ENCODE measurements around the gene ELMO2.

ELMO2 gene

DNA sequence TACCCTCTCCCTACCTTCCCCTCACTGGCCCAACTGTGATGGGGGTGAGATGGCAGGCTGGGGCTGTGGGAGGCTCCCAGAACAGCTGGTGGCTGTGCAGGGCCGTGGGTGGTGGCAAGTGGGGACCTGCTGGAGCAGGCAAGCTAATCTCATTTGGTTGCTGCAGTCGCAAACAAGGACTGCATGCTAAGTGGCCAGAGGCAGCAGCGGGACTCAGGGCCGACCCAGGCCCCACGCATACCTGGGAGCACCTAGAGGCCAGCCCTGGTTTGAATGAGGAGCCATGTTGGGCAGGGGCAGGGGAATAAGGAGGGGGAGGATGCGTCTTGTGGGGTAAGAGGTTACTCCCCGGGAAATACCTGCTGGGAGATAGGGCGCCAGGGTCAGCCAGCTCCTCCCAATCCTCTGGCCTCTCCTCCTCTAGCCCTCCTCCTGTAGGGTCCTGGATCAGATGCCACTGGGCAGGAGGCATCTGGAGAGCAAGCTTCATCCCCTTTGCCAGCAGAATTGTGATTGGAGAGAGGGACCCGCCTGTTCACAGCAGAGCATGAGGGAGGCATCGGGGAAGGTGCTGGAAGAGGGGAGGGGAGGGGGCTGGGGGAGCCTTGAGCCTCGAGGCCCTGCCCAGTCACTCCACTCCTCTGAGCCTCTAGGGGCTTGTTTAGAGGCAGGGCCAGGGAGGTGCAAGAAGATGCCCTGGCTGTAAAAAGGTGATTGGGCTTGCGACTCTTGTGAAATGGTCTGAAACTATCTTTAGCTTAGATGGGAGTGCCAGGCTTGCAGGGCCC is 73.8 kb downstream of the ELMO2 start:
- no peak for DNase-seq

DNA sequence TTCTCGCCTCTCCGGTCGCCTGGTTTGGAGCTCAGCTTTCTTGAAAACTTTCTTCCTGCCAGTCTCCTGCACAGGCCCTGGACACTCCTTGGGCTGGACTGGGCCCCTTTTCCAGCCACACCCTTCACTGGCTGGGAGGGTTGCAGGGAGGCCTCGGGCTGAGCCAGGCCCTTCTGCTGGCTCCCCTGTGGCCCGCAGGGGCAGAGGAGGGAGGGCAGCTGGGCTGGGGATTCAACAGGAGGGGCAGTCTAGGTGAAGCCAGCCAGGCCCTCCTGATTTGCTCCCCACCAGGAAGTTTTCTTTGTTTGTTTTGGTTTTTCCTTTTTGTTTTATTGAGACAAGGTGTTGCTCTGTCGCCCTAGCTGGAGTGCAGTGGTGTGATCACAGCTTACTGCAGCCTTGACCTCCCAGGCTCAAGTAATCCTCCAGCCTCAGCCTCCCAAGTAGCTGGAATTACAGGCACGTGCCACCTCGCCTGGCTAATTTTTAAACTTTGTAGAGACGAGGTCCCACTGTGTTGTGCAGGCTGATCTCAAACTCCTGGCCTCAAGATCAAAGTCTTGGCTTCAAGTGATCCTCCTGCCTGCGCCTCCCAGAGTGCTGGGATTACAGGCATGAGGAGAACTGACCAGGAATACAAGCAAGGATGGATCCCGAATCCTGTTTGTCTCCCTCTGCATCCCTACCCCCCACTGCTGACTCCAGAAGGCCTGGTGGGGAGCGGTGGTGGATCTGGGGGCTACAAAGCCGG is 74.6 kb downstream of the ELMO2 start:
- no peak for DNase-seq

DNA sequence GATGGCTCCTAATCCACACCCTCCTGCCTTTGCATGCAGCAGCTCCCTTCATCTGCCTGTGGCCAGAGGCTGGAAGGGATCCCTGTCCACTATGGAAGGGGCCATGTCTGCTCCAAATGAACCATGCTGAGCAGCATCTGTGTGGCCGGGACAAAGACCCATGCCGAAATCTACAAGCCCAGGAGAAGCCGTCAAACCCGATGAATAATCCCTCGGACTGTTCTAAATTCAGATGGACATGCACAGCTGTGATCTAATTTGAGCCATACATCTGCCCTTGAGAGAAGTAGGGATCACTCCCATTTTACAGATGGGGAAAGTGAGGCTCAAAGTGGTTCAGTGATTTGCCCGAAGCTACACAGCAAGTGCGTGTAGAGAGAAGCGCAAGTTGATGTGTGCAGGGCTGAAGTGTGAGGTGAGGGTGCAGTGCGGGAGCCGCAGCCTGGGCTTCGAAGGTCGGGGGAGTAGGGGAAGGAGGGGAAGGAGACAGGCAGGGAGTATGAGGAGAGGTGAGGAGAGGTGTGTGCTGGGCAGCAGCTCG is 75.5 kb downstream of the ELMO2 start:
- no peak for DNase-seq

DNA sequence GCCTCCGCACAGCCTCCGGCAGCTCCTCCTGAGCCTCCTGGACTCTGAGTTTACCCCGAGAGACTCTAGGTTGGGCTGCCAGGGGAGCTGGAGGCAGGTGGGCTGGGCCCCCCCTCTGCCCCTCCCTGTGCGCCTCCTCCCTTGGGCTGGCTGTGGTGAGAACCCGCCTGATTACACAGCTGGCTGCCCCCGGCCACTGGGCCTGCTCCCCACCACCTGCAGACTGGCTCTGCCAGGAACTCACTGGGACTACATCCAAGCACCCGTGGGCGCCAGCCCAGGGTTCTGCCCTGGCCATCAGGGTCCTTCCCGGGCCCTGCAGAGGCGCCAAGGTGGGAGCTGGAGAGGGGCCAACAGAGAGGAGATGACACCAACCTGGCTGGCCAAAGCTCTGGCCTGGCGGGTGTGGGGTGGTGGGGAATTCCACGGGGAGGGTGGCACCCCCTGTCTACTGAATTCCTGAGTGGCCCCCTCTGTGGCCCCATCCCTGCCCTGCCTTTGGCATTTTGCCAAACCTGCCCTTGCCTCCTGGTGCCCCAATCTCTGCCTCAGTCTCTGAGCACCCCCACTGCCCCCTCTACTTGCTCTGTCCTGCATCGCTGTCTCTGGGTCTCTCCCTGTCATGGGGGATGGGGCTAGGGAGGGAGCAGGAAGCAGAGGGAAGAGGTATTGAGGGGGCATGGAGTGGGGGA is 76.2 kb downstream of the ELMO2 start:
- no peak for DNase-seq

DNA sequence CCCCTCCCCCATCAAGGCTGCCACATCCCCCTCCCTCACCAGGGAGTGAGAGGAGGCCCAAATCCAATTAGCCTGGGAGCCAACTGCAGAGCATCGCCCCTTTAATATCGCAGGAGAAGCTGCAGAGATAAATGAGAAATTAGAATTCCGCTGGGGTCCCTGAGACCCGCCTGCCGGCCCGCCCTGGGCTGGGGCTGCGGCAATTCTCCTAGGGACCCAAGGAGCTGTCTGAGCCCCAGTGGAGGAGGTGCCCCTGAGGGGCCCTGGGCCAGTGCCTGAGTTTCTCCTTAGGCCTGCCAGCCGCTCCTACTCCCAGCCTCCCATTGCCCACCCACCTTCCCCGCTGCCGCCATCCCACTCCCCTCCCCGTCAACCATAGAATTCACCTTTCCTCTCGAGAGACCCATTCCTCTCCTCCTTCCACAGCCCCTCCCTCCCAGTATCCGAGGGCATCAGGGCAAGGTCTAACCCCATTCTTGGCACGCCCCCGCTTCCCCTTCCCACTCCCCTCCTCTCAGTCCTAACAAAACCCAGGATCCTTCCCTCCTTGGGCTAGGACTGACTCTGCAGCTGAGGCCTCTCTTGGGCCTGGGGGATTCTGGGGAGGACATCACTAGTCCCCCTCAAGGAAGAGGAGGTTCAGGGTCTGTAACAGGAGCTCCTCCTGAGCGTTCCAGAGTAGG is 78.1 kb downstream of the ELMO2 start:
- DNase-seq: no peak

DNA sequence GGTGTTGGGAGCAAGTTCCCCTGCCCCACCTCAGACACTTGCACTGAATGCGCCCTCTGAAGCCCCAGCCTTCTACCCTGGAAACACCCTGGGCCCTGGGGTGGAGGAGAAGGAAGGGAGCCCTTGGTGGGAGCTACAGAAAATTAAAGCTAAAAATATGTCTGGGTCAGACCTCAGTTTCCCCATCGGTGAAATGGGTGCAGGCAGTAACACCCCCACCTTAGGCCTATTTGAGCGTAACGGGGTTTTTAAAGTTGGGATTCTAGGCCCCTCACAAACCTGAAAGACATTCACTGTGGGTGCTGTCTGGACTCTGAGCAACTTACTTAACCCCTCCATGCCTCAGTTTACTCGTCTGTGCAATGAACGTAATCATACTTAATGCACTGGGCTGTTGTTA is 78.9 kb downstream of the ELMO2 start:
- no peak for DNase-seq

DNA sequence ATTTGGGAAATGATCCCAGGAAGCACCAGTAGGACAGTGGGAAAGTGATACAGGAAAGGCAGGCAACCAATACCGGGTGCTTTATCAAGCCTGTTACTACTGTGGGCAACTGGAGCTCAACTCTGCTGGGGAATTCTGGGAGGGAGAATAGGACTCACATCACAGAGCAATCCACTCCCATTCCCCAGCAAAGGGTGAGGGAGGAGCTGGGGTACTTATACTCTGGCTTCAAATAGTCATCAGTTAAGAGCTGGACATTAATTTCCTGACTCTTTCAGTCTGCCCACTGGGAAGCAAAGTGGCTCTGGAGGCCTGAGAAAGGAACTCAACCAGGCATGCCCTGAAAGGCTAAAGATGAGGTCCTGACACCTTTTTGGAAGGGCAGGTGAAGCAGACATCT is 80.6 kb downstream of the ELMO2 start:
- DNase-seq: no peak

DNA sequence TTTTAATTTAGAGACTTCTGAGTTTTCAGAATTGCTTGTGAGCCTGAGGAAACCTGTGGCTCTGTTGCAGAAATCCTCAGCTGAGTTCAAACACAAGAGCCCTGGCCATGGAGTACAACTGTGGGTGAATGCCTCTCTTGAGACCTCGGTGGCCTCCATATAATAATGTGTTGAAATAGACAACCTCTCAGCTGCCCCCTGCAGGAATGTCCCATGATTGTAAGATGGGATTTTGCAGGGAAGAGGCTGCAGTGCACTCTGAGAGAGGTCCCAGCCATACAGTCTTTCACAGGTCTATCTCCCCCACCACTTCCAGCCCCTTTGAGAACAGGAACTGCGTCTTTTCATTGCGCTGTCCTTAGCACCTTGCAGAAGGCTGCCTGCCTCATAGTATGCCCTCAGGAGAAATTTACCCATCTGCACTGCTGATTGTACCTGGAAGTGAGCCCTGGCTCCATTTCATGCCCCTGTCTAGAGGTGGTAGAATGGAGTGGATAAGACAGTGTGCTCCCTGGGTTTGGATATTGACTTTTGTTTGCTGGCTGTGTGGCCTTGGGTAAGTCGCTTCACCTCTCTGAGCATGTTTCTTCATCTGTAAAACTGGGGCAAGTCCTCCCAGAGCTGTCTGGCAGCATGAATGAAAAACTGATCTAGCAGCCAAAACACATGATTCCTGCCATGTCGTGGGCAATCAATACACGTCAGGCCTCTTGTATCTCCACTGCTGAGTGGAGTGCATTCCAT is 81.3 kb downstream of the ELMO2 start:
- no peak for DNase-seq

DNA sequence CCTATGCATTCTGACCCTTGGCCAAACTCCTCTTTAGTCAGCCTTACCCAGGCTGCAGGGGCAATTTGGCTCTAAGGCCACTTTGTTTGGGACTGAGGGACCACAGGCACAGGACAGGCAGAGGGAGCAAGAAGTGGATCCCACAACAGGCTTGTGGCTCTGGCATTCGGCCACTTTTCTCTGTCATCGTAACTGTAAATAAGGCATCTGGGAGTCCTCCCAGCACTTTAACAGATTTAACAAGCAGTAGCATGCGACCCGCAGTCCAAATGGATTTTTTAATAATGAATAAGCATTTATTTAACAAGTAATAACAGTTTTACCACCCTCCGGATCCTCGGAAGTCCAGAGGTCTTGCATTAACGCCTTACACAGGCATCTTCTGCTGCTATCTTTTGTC is 82.0 kb downstream of the ELMO2 start:
- no peak for DNase-seq

DNA sequence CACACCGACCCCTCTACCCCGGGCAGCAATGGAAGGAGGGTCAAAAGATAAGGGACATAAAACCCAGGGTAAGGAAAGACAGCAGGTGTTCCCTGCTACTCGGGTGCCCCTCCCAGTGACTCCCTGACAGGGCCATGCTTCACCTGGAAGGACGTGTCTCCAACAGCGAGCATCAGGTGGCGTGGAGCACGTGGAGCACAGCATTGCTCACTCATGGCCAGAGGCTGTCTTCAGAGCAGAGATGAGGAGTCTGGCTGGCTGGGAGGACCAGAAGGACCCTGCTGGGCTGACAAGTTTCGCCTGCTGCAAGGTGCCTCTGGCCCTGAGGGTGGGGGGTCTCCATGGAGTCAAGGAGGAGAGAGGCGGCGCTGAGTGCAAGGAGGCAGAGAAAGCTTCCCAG is 82.9 kb downstream of the ELMO2 start:
- no peak for DNase-seq

DNA sequence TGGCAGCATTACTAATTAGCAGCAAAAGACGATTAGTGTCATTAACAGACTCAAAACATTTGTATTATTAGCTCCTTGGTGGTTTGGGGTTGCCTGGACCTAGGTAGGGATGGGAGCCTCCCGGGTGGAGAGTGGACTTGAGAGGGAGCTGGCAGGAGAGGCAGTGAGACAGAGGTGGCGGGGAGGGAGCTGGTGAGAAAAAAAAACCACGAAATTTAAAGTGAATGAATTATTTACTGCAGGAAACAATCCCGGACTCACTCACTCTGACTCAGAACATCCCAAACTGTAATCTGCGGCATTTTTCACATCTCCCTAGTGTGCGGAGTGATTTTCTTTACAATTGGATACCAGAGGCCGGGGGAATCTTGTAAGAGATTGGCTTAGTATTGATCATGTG is 83.8 kb downstream of the ELMO2 start:
- no peak for DNase-seq

DNA sequence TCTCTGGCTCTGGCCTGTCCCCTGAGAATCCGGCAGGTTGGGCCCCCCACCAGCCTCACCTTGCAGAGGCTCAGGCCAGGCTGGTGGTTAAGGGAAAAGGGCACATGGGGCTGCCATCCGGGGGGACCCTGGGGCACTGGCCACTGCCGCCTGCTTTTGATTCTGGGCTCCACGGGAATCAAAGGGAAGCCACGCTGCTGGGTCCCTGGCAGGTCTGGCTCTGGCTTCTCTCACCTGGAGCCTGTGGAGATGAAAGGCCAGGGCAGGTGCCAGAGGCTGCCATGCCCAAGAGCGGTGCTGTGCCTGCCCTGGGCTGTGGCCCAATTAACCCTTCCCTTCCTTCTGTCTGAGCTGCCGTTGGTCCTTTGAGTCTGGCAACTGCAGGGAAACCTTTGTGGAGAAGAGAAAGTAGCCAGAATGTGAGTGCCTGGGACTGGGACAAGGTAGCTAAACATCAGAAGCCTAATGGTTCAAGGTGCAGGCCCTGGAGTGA is 88.7 kb downstream of the ELMO2 start:
- DNase-seq: no peak

DNA sequence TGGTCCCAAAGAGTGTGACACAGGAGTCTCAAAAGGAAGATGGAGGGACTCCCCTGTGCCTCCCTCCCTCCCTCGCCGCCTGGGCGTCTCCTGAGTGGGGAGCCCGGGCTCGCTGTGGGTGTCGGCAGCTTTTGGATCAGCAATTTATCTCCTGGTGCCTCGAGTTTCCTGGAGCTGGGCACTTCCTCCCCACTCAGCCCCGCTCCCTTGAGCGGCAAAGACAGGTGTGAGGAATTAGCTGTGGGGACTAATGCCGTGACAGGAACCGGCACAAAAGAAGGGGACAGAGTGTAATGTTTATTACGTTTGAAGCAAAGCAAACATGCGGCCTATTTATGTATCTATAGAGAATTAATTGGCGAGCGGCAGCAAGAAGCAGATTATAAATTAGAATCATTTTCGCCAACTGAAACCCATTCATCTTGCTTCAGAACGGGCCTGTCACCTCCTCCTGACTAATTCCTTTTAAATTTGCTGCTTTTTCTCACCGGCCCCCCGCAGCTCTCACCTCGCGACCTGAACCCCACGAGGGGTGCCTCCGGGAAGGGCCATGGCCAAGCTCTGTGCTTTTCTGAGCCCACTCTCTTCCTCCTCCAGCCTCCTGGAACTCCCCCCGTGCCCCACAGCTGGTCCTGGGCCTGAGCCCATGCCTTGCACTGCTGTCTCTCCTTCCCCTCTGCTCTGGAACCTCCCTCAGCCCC is 89.3 kb downstream of the ELMO2 start:
- DNase-seq: no peak
